Caco-2 (cell line): ENCODE results near the gene NBAS. TPM values are rescaled to one million over a fixed set of nuclear protein-coding genes. Genes with fewer than 3 reads are reported as not detected.
"Not testable (repeated sequence)": the region's sequence is repeated elsewhere in the genome, so short reads cannot be mapped to it uniquely, and the experiment has no call there.

ENCODE experiments used
- BruUV-seq: library from RNA; stranded (reverse); fragments of 400-500 nt; replicated peaks from 2 replicates; lab custom pipeline; 2021; lab: Mats Ljungman, UMichigan
- CTCF ChIA-PET: fragments of 300-600 bp; sonication (Branson Sonifier 250); formaldehyde crosslinking; loops from one replicate; lab custom pipeline; 2022; ENCODE audit warnings: antibody characterized with exemption; lab: Charles Lee
- POLR2A ChIA-PET: fragments of 300-600 bp; sonication (Branson Sonifier 250); formaldehyde crosslinking; loops from one replicate; lab custom pipeline; 2022; ENCODE audit warnings: antibody characterized with exemption; lab: Charles Lee
- DNase-seq, 2 experiments: peaks; one replicate each; pipeline versions ENCODE4 v3.0.0 to v3.0.0-alpha.2; 2020 to 2022
- H3K27me3 ChIP-seq: replicated peaks from 2 replicates; pipeline ENCODE4 v1.6.0; 2011; ENCODE audit warnings: low read length; ENCODE audit not compliant: control insufficient read depth, insufficient read depth
- H3K36me3 ChIP-seq: 2 replicates; pipeline ENCODE4 v1.5.1; 2011; ENCODE audit warnings: low read length; ENCODE audit not compliant: control insufficient read depth, insufficient read depth
- H3K4me1 ChIP-seq: fragments of 250-450 bp; sonication (Bioruptor Pico); 2 replicates; pipeline ENCODE4 v1.5.1; 2020; ENCODE audit warnings: mild to moderate bottlenecking
- H3K4me3 ChIP-seq: 2 replicates; pipeline ENCODE4 v1.5.1; 2011; ENCODE audit warnings: low read depth, mild to moderate bottlenecking, control low read depth, low read length
- H3K9me3 ChIP-seq: fragments of 250-450 bp; sonication (Bioruptor Pico); 2 replicates; pipeline ENCODE4 v1.5.1; 2020; ENCODE audit warnings: mild to moderate bottlenecking, moderate library complexity
- H3K27ac Mint-ChIP-seq: one replicate; pipeline ENCODE4 v1.8.0; 2022; ENCODE audit warnings: mixed read lengths; ENCODE audit not compliant: unreplicated experiment
- H3K27me3 Mint-ChIP-seq: one replicate; pipeline ENCODE4 v1.8.0; 2022; ENCODE audit warnings: mixed read lengths; ENCODE audit not compliant: insufficient read depth, unreplicated experiment
- H3K36me3 Mint-ChIP-seq: one replicate; pipeline ENCODE4 v1.8.0; 2022; ENCODE audit warnings: mild to moderate bottlenecking, mixed read lengths; ENCODE audit not compliant: insufficient read depth, unreplicated experiment
- H3K4me1 Mint-ChIP-seq: one replicate; pipeline ENCODE4 v1.8.0; 2022; ENCODE audit warnings: low read depth, mixed read lengths; ENCODE audit not compliant: unreplicated experiment
- H3K4me3 Mint-ChIP-seq: one replicate; pipeline ENCODE4 v1.8.0; 2022; ENCODE audit warnings: mild to moderate bottlenecking, moderate library complexity, mixed read lengths; ENCODE audit not compliant: unreplicated experiment
- H3K9me3 Mint-ChIP-seq: one replicate; pipeline ENCODE4 v1.8.0; 2022; ENCODE audit warnings: mixed read lengths; ENCODE audit not compliant: unreplicated experiment
- intact Hi-C: fragments of 100-400 bp; cut with micrococcal nuclease; formaldehyde crosslinking; loops from one replicate; pipeline ENCODE4 v1.10.0; 2022; ENCODE audit not compliant: unreplicated experiment
- total RNA-seq: library from RNA; stranded (reverse); gene quantifications from 2 replicates; pipeline ENCODE4 v1.2.3, GENCODE V29; 2022
- TF ChIP-seq, protein P1 (sequence below), 2 experiments: fragments of 200-600 bp in 1 of 2; IDR thresholded peaks; 1 replicate in 1 of 2; 2 replicates in 1 of 2; pipeline versions ENCODE4 v1.5.1 to v1.8.0; 2011 to 2022; ENCODE audit warnings: antibody characterized with exemption in 1 of 2, control low read depth in 1 of 2, inconsistent platforms in 1 of 2, low read depth in 1 of 2, low read length in 1 of 2, mild to moderate bottlenecking in 1 of 2, moderate library complexity in 1 of 2; ENCODE audit not compliant: insufficient read depth in 1 of 2, severe bottlenecking in 1 of 2, unreplicated experiment in 1 of 2

The NBAS gene
- total RNA-seq, 1 experiment from 2014 or later: 31.1 TPM

DNA sequence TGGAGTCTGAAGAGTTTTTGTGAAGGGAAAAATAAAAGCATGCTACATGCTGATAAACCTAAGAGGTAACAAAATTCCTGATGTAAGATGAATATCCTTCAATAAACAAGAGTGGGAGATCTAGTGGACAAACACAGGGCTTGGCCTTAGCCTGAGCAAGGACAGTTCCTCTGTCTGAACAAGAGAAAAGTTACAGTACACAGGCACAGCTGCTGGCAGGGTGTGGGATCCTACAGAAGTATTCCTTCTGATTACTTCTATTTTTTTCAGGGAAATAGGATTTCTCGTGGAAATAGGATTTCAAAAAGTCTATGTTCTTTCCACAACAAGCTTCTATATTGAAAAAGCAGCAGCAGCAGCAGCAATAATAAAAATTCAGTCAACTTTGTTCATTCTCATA, 54.1 kb downstream of the NBAS start:
- no peaks in the 10 kb centered on the region for H3K27me3 ChIP-seq
- DNase-seq: no peak
- Mint-ChIP-seq H3K4me3 (no peak overlapping the region), H3K36me3 (no peaks in the 10 kb centered on the region), H3K27ac (no peak overlapping the region), H3K4me1 (peaks cover 7% of the 10 kb centered on the region), H3K9me3 (no peaks in the 10 kb centered on the region), H3K27me3 (no peaks in the 10 kb centered on the region)
- ChIA-PET CTCF (no interaction called here), POLR2A (no interaction called here)
- TF ChIP-seq, protein P1, sequence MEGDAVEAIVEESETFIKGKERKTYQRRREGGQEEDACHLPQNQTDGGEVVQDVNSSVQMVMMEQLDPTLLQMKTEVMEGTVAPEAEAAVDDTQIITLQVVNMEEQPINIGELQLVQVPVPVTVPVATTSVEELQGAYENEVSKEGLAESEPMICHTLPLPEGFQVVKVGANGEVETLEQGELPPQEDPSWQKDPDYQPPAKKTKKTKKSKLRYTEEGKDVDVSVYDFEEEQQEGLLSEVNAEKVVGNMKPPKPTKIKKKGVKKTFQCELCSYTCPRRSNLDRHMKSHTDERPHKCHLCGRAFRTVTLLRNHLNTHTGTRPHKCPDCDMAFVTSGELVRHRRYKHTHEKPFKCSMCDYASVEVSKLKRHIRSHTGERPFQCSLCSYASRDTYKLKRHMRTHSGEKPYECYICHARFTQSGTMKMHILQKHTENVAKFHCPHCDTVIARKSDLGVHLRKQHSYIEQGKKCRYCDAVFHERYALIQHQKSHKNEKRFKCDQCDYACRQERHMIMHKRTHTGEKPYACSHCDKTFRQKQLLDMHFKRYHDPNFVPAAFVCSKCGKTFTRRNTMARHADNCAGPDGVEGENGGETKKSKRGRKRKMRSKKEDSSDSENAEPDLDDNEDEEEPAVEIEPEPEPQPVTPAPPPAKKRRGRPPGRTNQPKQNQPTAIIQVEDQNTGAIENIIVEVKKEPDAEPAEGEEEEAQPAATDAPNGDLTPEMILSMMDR (IDR thresholded peaks at IDR 0.05; ENCODE audit: insufficient read depth in 1 of 2, low read depth in 1 of 2, low read length in 1 of 2, severe bottlenecking in 1 of 2, unreplicated experiment in 1 of 2): no peak
- H3K9me3 ChIP-seq: no peaks in the 10 kb centered on the region
- no peaks in the 10 kb centered on the region for H3K4me1 ChIP-seq
- no peak overlapping the region for H3K4me3 ChIP-seq
- no TSS peak for BruUV-seq
- H3K36me3 ChIP-seq: no peaks in the 10 kb centered on the region
- intact Hi-C loops: no loop called here

- Histone ChIP-seq H3K36me3 (no peaks in the 10 kb centered on the region), H3K4me1 (no peaks in the 10 kb centered on the region), H3K4me3 (no peak overlapping the region), H3K27me3 (no peaks in the 10 kb centered on the region), H3K9me3 (no peaks in the 10 kb centered on the region)
- intact Hi-C loops: no loop called here
- peaks cover 7% of the 10 kb centered on the region for H3K4me1 Mint-ChIP-seq
- no peaks in the 10 kb centered on the region for H3K9me3 Mint-ChIP-seq
- TF ChIP-seq, protein P1 (IDR thresholded peaks at IDR 0.05; ENCODE audit: insufficient read depth in 1 of 2, low read depth in 1 of 2, low read length in 1 of 2, severe bottlenecking in 1 of 2, unreplicated experiment in 1 of 2): no peak
- no TSS peak for BruUV-seq
- DNase-seq: no peak
- H3K27ac Mint-ChIP-seq: peak overlapping the region; percentile 36
- H3K36me3 Mint-ChIP-seq: no peaks in the 10 kb centered on the region
- no peaks in the 10 kb centered on the region for H3K27me3 Mint-ChIP-seq
- ChIA-PET CTCF (interaction anchor here (1.0 kb wide), 1 partner anchor 71 kb away, joined by 3 read pairs; no protein-coding TSS in a partner anchor), POLR2A (no interaction called here)
- no peak overlapping the region for H3K4me3 Mint-ChIP-seq
Measured at GRCh38 chr2:15506229-15506819, 54.8 kb downstream of the NBAS start.

- BruUV-seq: no TSS peak
- intact Hi-C loops: no loop called here
- TF ChIP-seq, protein P1 (IDR thresholded peaks at IDR 0.05; ENCODE audit: insufficient read depth in 1 of 2, low read depth in 1 of 2, low read length in 1 of 2, severe bottlenecking in 1 of 2, unreplicated experiment in 1 of 2): no peak
- Mint-ChIP-seq H3K27me3 (no peaks in the 10 kb centered on the region), H3K4me3 (no peak overlapping the region), H3K4me1 (peaks cover 7% of the 10 kb centered on the region), H3K36me3 (no peaks in the 10 kb centered on the region), H3K9me3 (no peaks in the 10 kb centered on the region), H3K27ac (no peak overlapping the region)
- Histone ChIP-seq H3K4me3 (no peak overlapping the region), H3K27me3 (no peaks in the 10 kb centered on the region), H3K36me3 (no peaks in the 10 kb centered on the region), H3K4me1 (no peaks in the 10 kb centered on the region), H3K9me3 (no peaks in the 10 kb centered on the region)
- ChIA-PET POLR2A (no interaction called here), CTCF (no interaction called here)
- DNase-seq: no peak
Measured at GRCh38 chr2:15504882-15505663, 56.1 kb downstream of the NBAS start.

DNA sequence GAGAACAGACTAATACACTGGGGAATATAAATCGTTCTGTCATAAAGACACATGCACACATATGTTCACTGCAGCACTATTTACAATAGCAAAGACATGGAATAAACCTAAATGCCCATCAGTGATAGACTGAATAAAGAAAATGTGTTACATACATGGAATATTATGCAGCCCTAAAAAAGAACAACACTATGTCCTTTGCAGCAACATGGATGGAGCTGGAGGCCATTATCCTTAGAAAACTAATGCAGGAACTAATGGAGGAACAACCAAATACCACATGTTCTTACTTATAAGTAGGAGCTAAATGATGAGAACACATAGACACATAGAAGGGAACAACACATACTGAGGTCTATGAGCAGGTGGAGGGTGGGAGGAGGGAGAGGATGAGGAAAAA, 61.9 kb downstream of the NBAS start:
- H3K27ac Mint-ChIP-seq, H3K27me3 ChIP-seq, intact Hi-C loops, H3K4me1 Mint-ChIP-seq, H3K4me3 Mint-ChIP-seq, H3K9me3 Mint-ChIP-seq, DNase-seq, H3K27me3 Mint-ChIP-seq, H3K4me3 ChIP-seq, POLR2A ChIA-PET, CTCF ChIA-PET, H3K36me3 Mint-ChIP-seq, BruUV-seq, H3K9me3 ChIP-seq, H3K36me3 ChIP-seq, H3K4me1 ChIP-seq: not testable (repeated sequence)
